ENCODE data around the gene NTM.
A peak's percentile ranks its signal among the peaks of the same experiment; 100 is the strongest.

The NTM gene

GRCh38 chr11:132055296-132055695 is 684.9 kb downstream of the NTM start:
- Histone ChIP-seq H3K79me1 (replicated peaks; ENCODE audit: low read length, poor library complexity, severe bottlenecking) (peaks cover 6% of the 10 kb centered on the region), H2BK120ac (ENCODE audit: low read depth, low read length) (peak overlapping the region; percentile 76), H3K9me3 (ENCODE audit: control insufficient read depth, low read length) (no peaks in the 10 kb centered on the region), H2AK5ac (ENCODE audit: low read length, severe bottlenecking) (peak overlapping the region; percentile 49), H3K9ac (ENCODE audit: low read length) (no peak overlapping the region), H3K4ac (ENCODE audit: low read depth in 1 of 2, low read length in 2 of 2) (peak overlapping the region; percentile 55 to 94), H4K91ac (ENCODE audit: low read length) (peak overlapping the region; percentile 86), H2BK12ac (ENCODE audit: low read length in 2 of 2) (peak overlapping the region; percentile 19 to 87), H2BK15ac (ENCODE audit: low read depth, poor library complexity, severe bottlenecking) (peak overlapping the region; percentile 44), H3K18ac (ENCODE audit: low read depth in 1 of 2, low read length in 2 of 2) (peak overlapping the region; percentile 52 to 95), H2BK5ac (ENCODE audit: low read depth, low read length, poor library complexity, severe bottlenecking) (peak overlapping the region; percentile 83), H3K14ac (ENCODE audit: low read length in 2 of 2) (no peak overlapping the region), H3K4me1 (ENCODE audit: control insufficient read depth, insufficient read depth, low read depth, low read length) (peaks cover 26% of the 10 kb centered on the region), H4K8ac (ENCODE audit: low read length) (peak overlapping the region; percentile 74), H3K36me3 (ENCODE audit: control insufficient read depth in 1 of 2, insufficient read depth in 2 of 2, low read depth in 1 of 2, low read length in 2 of 2) (no peaks in the 10 kb centered on the region), H3K27me3 (ENCODE audit: control insufficient read depth in 1 of 2, insufficient read depth in 1 of 2, low read length in 2 of 2) (no peaks in the 10 kb centered on the region), H3K4me2 (ENCODE audit: low read length, poor library complexity, severe bottlenecking) (no peak overlapping the region), H3K23ac (ENCODE audit: low read length in 2 of 2) (no peak overlapping the region), H2AFZ (ENCODE audit: low read depth, low read length) (no peak overlapping the region), H3K27ac (ENCODE audit: low read length, poor library complexity, severe bottlenecking) (peak overlapping the region; percentile 93), H3K4me3 (ENCODE audit: insufficient read depth in 1 of 2, low read depth in 1 of 2, low read length in 2 of 2) (no peak overlapping the region)
- WGBS, result 75% methylated on average over 5 of the region's 6 CpGs
- DNase-seq, result peak; percentile 41

- Histone ChIP-seq H3K23ac (ENCODE audit: low read length in 2 of 2) (no peak overlapping the region), H3K9me3 (ENCODE audit: control insufficient read depth, low read length) (no peaks in the 10 kb centered on the region), H4K91ac (ENCODE audit: low read length) (no peak overlapping the region), H2BK5ac (ENCODE audit: low read depth, low read length, poor library complexity, severe bottlenecking) (peak overlapping the region; percentile 4), H3K14ac (ENCODE audit: low read length in 2 of 2) (no peak overlapping the region), H2BK12ac (ENCODE audit: low read length in 2 of 2) (peak overlapping the region in 1 of 2 experiments; percentile 59), H3K4me2 (ENCODE audit: low read length, poor library complexity, severe bottlenecking) (no peak overlapping the region), H3K27me3 (ENCODE audit: control insufficient read depth in 1 of 2, insufficient read depth in 1 of 2, low read length in 2 of 2) (no peaks in the 10 kb centered on the region), H3K36me3 (ENCODE audit: control insufficient read depth in 1 of 2, insufficient read depth in 2 of 2, low read depth in 1 of 2, low read length in 2 of 2) (no peaks in the 10 kb centered on the region), H2AK5ac (ENCODE audit: low read length, severe bottlenecking) (no peak overlapping the region), H3K27ac (ENCODE audit: low read length, poor library complexity, severe bottlenecking) (peak overlapping the region; percentile 93), H3K4me3 (ENCODE audit: insufficient read depth in 1 of 2, low read depth in 1 of 2, low read length in 2 of 2) (peak overlapping the region in 1 of 2 experiments; percentile 0), H2AFZ (ENCODE audit: low read depth, low read length) (no peak overlapping the region), H3K79me1 (replicated peaks; ENCODE audit: low read length, poor library complexity, severe bottlenecking) (peaks cover 6% of the 10 kb centered on the region), H2BK120ac (ENCODE audit: low read depth, low read length) (no peak overlapping the region), H3K4ac (ENCODE audit: low read depth in 1 of 2, low read length in 2 of 2) (peak overlapping the region in 1 of 2 experiments; percentile 40), H4K8ac (ENCODE audit: low read length) (no peak overlapping the region), H2BK15ac (ENCODE audit: low read depth, poor library complexity, severe bottlenecking) (no peak overlapping the region), H3K9ac (ENCODE audit: low read length) (peak overlapping the region; percentile 23), H3K4me1 (ENCODE audit: control insufficient read depth, insufficient read depth, low read depth, low read length) (peaks cover 19% of the 10 kb centered on the region), H3K18ac (ENCODE audit: low read depth in 1 of 2, low read length in 2 of 2) (peak overlapping the region in 1 of 2 experiments; percentile 25)
- 14% methylated on average over 2 of the region's 6 CpGs for WGBS
- DNase-seq, result peak; percentile 93
Measured at GRCh38 chr11:132056689-132057088, 686.3 kb downstream of the NTM start.

GRCh38 chr11:132057266-132057665 is 686.9 kb downstream of the NTM start:
- Histone ChIP-seq H3K14ac (ENCODE audit: low read length in 2 of 2) (no peak overlapping the region), H2BK5ac (ENCODE audit: low read depth, low read length, poor library complexity, severe bottlenecking) (peak overlapping the region; percentile 81), H3K27me3 (ENCODE audit: control insufficient read depth in 1 of 2, insufficient read depth in 1 of 2, low read length in 2 of 2) (no peaks in the 10 kb centered on the region), H4K8ac (ENCODE audit: low read length) (peak overlapping the region; percentile 85), H3K23ac (ENCODE audit: low read length in 2 of 2) (no peak overlapping the region), H3K9ac (ENCODE audit: low read length) (no peak overlapping the region), H3K4me3 (ENCODE audit: insufficient read depth in 1 of 2, low read depth in 1 of 2, low read length in 2 of 2) (no peak overlapping the region), H3K4ac (ENCODE audit: low read depth in 1 of 2, low read length in 2 of 2) (peak overlapping the region in 1 of 2 experiments; percentile 64), H3K4me2 (ENCODE audit: low read length, poor library complexity, severe bottlenecking) (no peak overlapping the region), H3K4me1 (ENCODE audit: control insufficient read depth, insufficient read depth, low read depth, low read length) (peaks cover 18% of the 10 kb centered on the region), H2BK12ac (ENCODE audit: low read length in 2 of 2) (peak overlapping the region; percentile 31 to 92), H2AK5ac (ENCODE audit: low read length, severe bottlenecking) (peak overlapping the region; percentile 98), H2BK120ac (ENCODE audit: low read depth, low read length) (no peak overlapping the region), H3K79me1 (replicated peaks; ENCODE audit: low read length, poor library complexity, severe bottlenecking) (peaks cover 6% of the 10 kb centered on the region), H4K91ac (ENCODE audit: low read length) (peak overlapping the region; percentile 78), H3K27ac (ENCODE audit: low read length, poor library complexity, severe bottlenecking) (peak overlapping the region; percentile 93), H3K36me3 (ENCODE audit: control insufficient read depth in 1 of 2, insufficient read depth in 2 of 2, low read depth in 1 of 2, low read length in 2 of 2) (no peaks in the 10 kb centered on the region), H3K18ac (ENCODE audit: low read depth in 1 of 2, low read length in 2 of 2) (peak overlapping the region; percentile 57 to 67), H3K9me3 (ENCODE audit: control insufficient read depth, low read length) (no peaks in the 10 kb centered on the region), H2AFZ (ENCODE audit: low read depth, low read length) (no peak overlapping the region), H2BK15ac (ENCODE audit: low read depth, poor library complexity, severe bottlenecking) (no peak overlapping the region)
- peak; percentile 61 for DNase-seq
- whole genome bisulfite sequencing, result 55% methylated on average over 3 of the region's 3 CpGs

GRCh38 chr11:132058211-132058772 is 687.9 kb downstream of the NTM start:
- peak overlapping the region; percentile 89 for H4K91ac ChIP-seq (ENCODE audit: low read length)
- H3K79me1 ChIP-seq (replicated peaks; ENCODE audit: low read length, poor library complexity, severe bottlenecking), result peaks cover 6% of the 10 kb centered on the region
- peak overlapping the region; percentile 29 to 77 for H3K4ac ChIP-seq (ENCODE audit: low read depth in 1 of 2, low read length in 2 of 2)
- no peaks in the 10 kb centered on the region for H3K36me3 ChIP-seq (ENCODE audit: control insufficient read depth in 1 of 2, insufficient read depth in 2 of 2, low read depth in 1 of 2, low read length in 2 of 2)
- H2BK15ac ChIP-seq (ENCODE audit: low read depth, poor library complexity, severe bottlenecking), result no peak overlapping the region
- no peak overlapping the region for H3K4me2 ChIP-seq (ENCODE audit: low read length, poor library complexity, severe bottlenecking)
- no peak overlapping the region for H3K9ac ChIP-seq (ENCODE audit: low read length)
- peak overlapping the region; percentile 84 for H4K8ac ChIP-seq (ENCODE audit: low read length)
- H3K18ac ChIP-seq (ENCODE audit: low read depth in 1 of 2, low read length in 2 of 2), result peak overlapping the region; percentile 67 to 78
- H3K23ac ChIP-seq (ENCODE audit: low read length in 2 of 2), result no peak overlapping the region
- peak; percentile 65 for DNase-seq
- H2AK5ac ChIP-seq (ENCODE audit: low read length, severe bottlenecking), result peak overlapping the region; percentile 75
- peak overlapping the region; percentile 8 for H2BK120ac ChIP-seq (ENCODE audit: low read depth, low read length)
- 69% methylated on average over 5 of the region's 8 CpGs for WGBS
- no peak overlapping the region for H3K4me3 ChIP-seq (ENCODE audit: insufficient read depth in 1 of 2, low read depth in 1 of 2, low read length in 2 of 2)
- peak overlapping the region; percentile 49 to 94 for H2BK12ac ChIP-seq (ENCODE audit: low read length in 2 of 2)
- H2BK5ac ChIP-seq (ENCODE audit: low read depth, low read length, poor library complexity, severe bottlenecking), result peak overlapping the region; percentile 45
- no peaks in the 10 kb centered on the region for H3K9me3 ChIP-seq (ENCODE audit: control insufficient read depth, low read length)
- no peaks in the 10 kb centered on the region for H3K27me3 ChIP-seq (ENCODE audit: control insufficient read depth in 1 of 2, insufficient read depth in 1 of 2, low read length in 2 of 2)
- peak overlapping the region; percentile 93 for H3K27ac ChIP-seq (ENCODE audit: low read length, poor library complexity, severe bottlenecking)
- H3K4me1 ChIP-seq (ENCODE audit: control insufficient read depth, insufficient read depth, low read depth, low read length), result peaks cover 18% of the 10 kb centered on the region
- H2AFZ ChIP-seq (ENCODE audit: low read depth, low read length), result peak overlapping the region; percentile 1
- H3K14ac ChIP-seq (ENCODE audit: low read length in 2 of 2), result peak overlapping the region in 1 of 2 experiments; percentile 19

All from mesenchymal stem cell (in vitro differentiated cells and primary cell).